H1 (cell line): ENCODE data around the gene CLPTM1L. TPM values are rescaled to one million over a fixed set of nuclear protein-coding genes. Genes with fewer than 3 reads are reported as not detected.

Experiments used
- BRCA1 ChIP-seq: IDR thresholded peaks from 2 replicates; pipeline ENCODE4 v1.6.1; 2012; ENCODE audit warnings: low read depth, low read length, improper control_type of control experiment
- CTCF ChIP-seq, 3 experiments: IDR thresholded peaks; 1 replicate in 2 of 3; 2 replicates in 1 of 3; pipeline versions ENCODE4 v1.5.1 to v1.6.1; 2011; ENCODE audit warnings: low read length in 3 of 3, mild to moderate bottlenecking in 3 of 3, inconsistent platforms in 2 of 3, low read depth in 1 of 3, moderate library complexity in 1 of 3; ENCODE audit not compliant: insufficient read depth in 1 of 3; ENCODE audit errors: control extremely low read depth in 1 of 3
- EZH2 ChIP-seq: fragments of 200-600 bp; sonication (generic); IDR thresholded peaks from 2 replicates; pipeline ENCODE4 v1.7.1; 2012; ENCODE audit warnings: low read depth, mild to moderate bottlenecking, moderate library complexity, low read length, inconsistent platforms; ENCODE audit not compliant: severe bottlenecking
- KDM4A ChIP-seq: IDR thresholded peaks from one replicate; pipeline ENCODE4 v1.7.1; 2012; ENCODE audit warnings: low read depth, mild to moderate bottlenecking, moderate library complexity, low read length, inconsistent platforms; ENCODE audit not compliant: severe bottlenecking
- PHF8 ChIP-seq: fragments of 200-600 bp; sonication (generic); conservative IDR thresholded peaks from 2 replicates; pipeline ENCODE4 v1.7.1; 2012; ENCODE audit warnings: low read depth, mild to moderate bottlenecking, inconsistent platforms, low read length, moderate library complexity
- POLR2AphosphoS5 ChIP-seq: IDR thresholded peaks from 2 replicates; pipeline ENCODE4 v1.6.1; 2011; ENCODE audit warnings: low read depth, low read length
- RXRA ChIP-seq: IDR thresholded peaks from 2 replicates; pipeline ENCODE4 v1.6.1; 2011; ENCODE audit warnings: low read depth, mild to moderate bottlenecking, low read length, moderate library complexity; ENCODE audit not compliant: insufficient read depth
- polyA plus RNA-seq, 7 experiments: library from polyadenylated mRNA; depleted of rRNA in 3 of 7; stranded (reverse) in 5 of 7; unstranded in 2 of 7; fragments of >200 nt in 5 of 7; fragments of 200-250 nt in 2 of 7; gene quantifications; 1 replicate in 5 of 7; 2 replicates in 1 of 7; 4 replicates in 1 of 7; pipeline versions ENCODE4 v1.2.1 to v1.2.3, GENCODE V29; 2011 to 2013; ENCODE audit warnings: missing spikeins in 2 of 7, mixed read lengths in 2 of 7
- total RNA-seq: library from RNA; stranded (reverse); fragmentation: NEBNext Ultra II Directional; extraction: Animal tissue kit (Norgen Biotek cat#: 25700); gene quantifications from 2 replicates; pipeline ENCODE4 v1.2.1, GENCODE V29; 2021
- TF ChIP-seq, protein P1 (sequence below): fragments of 300-600 bp; sonication (generic); IDR thresholded peaks from 2 replicates; pipeline ENCODE4 v1.7.1; 2012; ENCODE audit warnings: low read length, moderate library complexity, mild to moderate bottlenecking, inconsistent platforms; ENCODE audit not compliant: insufficient replicate concordance
- TF ChIP-seq, protein P2 (sequence below): IDR thresholded peaks from 2 replicates; pipeline ENCODE4 v1.6.1; 2012; ENCODE audit warnings: inconsistent platforms

Gene CLPTM1L
- total and polyA plus RNA-seq, 2 of the 8 experiments (the other 6 are each of a cell fraction or from before 2014, with no cell fraction given), result 102 to 119 TPM

DNA sequence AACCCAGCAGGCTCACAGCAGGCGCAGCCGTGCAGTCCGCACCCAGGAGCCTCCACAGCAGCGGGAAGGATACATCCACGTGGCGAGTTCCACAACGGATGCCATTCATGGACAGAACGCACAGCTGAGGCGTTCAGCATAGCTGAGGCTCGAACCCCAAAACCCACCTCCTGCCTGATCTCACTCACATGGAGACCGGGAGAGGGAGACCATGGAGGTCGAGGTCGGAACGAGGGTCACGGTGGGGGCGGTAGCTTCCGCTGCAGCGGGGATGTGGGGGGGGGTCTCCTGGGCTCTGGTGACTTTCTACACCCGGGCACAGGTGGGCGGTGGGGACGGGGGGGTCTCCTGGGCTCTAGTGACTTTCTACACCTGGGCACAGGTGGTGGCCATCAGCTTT lies 67.6 kb downstream of the CLPTM1L start (continued):
- TF ChIP-seq, protein P1, sequence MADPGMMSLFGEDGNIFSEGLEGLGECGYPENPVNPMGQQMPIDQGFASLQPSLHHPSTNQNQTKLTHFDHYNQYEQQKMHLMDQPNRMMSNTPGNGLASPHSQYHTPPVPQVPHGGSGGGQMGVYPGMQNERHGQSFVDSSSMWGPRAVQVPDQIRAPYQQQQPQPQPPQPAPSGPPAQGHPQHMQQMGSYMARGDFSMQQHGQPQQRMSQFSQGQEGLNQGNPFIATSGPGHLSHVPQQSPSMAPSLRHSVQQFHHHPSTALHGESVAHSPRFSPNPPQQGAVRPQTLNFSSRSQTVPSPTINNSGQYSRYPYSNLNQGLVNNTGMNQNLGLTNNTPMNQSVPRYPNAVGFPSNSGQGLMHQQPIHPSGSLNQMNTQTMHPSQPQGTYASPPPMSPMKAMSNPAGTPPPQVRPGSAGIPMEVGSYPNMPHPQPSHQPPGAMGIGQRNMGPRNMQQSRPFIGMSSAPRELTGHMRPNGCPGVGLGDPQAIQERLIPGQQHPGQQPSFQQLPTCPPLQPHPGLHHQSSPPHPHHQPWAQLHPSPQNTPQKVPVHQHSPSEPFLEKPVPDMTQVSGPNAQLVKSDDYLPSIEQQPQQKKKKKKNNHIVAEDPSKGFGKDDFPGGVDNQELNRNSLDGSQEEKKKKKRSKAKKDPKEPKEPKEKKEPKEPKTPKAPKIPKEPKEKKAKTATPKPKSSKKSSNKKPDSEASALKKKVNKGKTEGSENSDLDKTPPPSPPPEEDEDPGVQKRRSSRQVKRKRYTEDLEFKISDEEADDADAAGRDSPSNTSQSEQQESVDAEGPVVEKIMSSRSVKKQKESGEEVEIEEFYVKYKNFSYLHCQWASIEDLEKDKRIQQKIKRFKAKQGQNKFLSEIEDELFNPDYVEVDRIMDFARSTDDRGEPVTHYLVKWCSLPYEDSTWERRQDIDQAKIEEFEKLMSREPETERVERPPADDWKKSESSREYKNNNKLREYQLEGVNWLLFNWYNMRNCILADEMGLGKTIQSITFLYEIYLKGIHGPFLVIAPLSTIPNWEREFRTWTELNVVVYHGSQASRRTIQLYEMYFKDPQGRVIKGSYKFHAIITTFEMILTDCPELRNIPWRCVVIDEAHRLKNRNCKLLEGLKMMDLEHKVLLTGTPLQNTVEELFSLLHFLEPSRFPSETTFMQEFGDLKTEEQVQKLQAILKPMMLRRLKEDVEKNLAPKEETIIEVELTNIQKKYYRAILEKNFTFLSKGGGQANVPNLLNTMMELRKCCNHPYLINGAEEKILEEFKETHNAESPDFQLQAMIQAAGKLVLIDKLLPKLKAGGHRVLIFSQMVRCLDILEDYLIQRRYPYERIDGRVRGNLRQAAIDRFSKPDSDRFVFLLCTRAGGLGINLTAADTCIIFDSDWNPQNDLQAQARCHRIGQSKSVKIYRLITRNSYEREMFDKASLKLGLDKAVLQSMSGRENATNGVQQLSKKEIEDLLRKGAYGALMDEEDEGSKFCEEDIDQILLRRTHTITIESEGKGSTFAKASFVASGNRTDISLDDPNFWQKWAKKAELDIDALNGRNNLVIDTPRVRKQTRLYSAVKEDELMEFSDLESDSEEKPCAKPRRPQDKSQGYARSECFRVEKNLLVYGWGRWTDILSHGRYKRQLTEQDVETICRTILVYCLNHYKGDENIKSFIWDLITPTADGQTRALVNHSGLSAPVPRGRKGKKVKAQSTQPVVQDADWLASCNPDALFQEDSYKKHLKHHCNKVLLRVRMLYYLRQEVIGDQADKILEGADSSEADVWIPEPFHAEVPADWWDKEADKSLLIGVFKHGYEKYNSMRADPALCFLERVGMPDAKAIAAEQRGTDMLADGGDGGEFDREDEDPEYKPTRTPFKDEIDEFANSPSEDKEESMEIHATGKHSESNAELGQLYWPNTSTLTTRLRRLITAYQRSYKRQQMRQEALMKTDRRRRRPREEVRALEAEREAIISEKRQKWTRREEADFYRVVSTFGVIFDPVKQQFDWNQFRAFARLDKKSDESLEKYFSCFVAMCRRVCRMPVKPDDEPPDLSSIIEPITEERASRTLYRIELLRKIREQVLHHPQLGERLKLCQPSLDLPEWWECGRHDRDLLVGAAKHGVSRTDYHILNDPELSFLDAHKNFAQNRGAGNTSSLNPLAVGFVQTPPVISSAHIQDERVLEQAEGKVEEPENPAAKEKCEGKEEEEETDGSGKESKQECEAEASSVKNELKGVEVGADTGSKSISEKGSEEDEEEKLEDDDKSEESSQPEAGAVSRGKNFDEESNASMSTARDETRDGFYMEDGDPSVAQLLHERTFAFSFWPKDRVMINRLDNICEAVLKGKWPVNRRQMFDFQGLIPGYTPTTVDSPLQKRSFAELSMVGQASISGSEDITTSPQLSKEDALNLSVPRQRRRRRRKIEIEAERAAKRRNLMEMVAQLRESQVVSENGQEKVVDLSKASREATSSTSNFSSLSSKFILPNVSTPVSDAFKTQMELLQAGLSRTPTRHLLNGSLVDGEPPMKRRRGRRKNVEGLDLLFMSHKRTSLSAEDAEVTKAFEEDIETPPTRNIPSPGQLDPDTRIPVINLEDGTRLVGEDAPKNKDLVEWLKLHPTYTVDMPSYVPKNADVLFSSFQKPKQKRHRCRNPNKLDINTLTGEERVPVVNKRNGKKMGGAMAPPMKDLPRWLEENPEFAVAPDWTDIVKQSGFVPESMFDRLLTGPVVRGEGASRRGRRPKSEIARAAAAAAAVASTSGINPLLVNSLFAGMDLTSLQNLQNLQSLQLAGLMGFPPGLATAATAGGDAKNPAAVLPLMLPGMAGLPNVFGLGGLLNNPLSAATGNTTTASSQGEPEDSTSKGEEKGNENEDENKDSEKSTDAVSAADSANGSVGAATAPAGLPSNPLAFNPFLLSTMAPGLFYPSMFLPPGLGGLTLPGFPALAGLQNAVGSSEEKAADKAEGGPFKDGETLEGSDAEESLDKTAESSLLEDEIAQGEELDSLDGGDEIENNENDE, result no peak
- TF ChIP-seq EZH2 (no peak), RXRA (no peak), PHF8 (no peak), KDM4A (no peak), CTCF (IDR thresholded peaks at IDR 0.05; ENCODE audit: control extremely low read depth in 1 of 3, insufficient read depth in 1 of 3, low read depth in 1 of 3, low read length in 3 of 3) (no peak), BRCA1 (no peak), POLR2AphosphoS5 (no peak)
- TF ChIP-seq, protein P2, sequence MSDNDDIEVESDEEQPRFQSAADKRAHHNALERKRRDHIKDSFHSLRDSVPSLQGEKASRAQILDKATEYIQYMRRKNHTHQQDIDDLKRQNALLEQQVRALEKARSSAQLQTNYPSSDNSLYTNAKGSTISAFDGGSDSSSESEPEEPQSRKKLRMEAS, result no peak
